Measurements from ENCODE around the gene DUSP2.
A peak's percentile ranks its signal among the peaks of the same experiment; 100 is the strongest.

DUSP2 gene

GRCh38 chr2:96113367-96113677, 31.9 kb downstream of the DUSP2 start:
- DNase-seq = peak; percentile 26

- no peak for DNase-seq
These were observed 32.5 kb downstream of the DUSP2 start for GRCh38 chr2:96112501-96113366.

GRCh38 chr2:96111823-96112500, 33.3 kb downstream of the DUSP2 start:
- no peak for DNase-seq

GRCh38 chr2:96111257-96111640, 34.0 kb downstream of the DUSP2 start:
- no peak for DNase-seq

GRCh38 chr2:96110621-96111256, 34.5 kb downstream of the DUSP2 start:
- DNase-seq = no peak

GRCh38 chr2:96109931-96110511, 35.2 kb downstream of the DUSP2 start:
- DNase-seq = no peak

GRCh38 chr2:96109361-96109680, 35.9 kb downstream of the DUSP2 start:
- no peak for DNase-seq

- DNase-seq = no peak
These were observed 36.5 kb downstream of the DUSP2 start for GRCh38 chr2:96108541-96109360.

GRCh38 chr2:96108151-96108540, 37.1 kb downstream of the DUSP2 start:
- DNase-seq = no peak

- no peak for DNase-seq
These were observed 37.6 kb downstream of the DUSP2 start for GRCh38 chr2:96107708-96108065.

GRCh38 chr2:96106991-96107707, 38.1 kb downstream of the DUSP2 start:
- DNase-seq = no peak

GRCh38 chr2:96105994-96106715, 39.1 kb downstream of the DUSP2 start:
- DNase-seq = no peak

GRCh38 chr2:96105152-96105915, 39.9 kb downstream of the DUSP2 start:
- DNase-seq = no peak

GRCh38 chr2:96104487-96104861, 40.8 kb downstream of the DUSP2 start:
- DNase-seq = no peak

GRCh38 chr2:96103761-96104486, 41.3 kb downstream of the DUSP2 start:
- DNase-seq = no peak

GRCh38 chr2:96103187-96103601, 42.0 kb downstream of the DUSP2 start:
- no peak for DNase-seq

- DNase-seq = no peak
These were observed 42.5 kb downstream of the DUSP2 start for GRCh38 chr2:96102596-96103186.

- DNase-seq = no peak
These were observed 44.3 kb downstream of the DUSP2 start for GRCh38 chr2:96100893-96101304.

All from CD4-positive, alpha-beta T cell treated with Interleukin-6 for 4 hours (primary cell).